T-helper 2 cell (primary cell): ENCODE data around the gene TRANK1.
A peak's percentile ranks its signal among the peaks of the same experiment; 100 is the strongest.

Source experiments
- DNase-seq, 5 experiments: peaks; one replicate each; pipeline versions ENCODE4 v3.0.0 to v3.0.0-alpha.2; 2012 to 2022

The TRANK1 gene

DNA sequence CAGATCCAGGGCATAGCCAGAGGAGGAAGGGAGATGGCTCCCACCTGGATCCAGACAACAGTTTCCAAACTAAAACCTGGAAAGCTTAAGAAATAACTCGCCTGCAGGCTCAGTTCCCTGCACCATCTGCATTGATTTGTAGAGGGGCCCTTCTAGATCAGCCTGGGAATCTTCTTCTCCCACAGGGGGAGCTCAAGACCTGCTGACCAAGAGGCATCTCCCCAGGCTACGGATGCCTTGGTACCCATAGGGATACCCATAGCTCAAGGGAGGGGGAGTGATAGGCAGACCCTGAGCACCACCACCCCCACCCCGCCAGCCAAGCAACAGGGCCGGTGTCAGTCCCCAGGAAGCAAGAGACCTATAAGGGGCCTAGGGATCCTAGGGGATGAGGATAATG lies 152.5 kb downstream of the TRANK1 start:
- DNase-seq: peak in 1 of 5 experiments; percentile 23

- DNase-seq: no peak
Observed at GRCh38 chr3:36790765-36791164, 154.1 kb downstream of the TRANK1 start.

GRCh38 chr3:36786921-36787890 lies 157.6 kb downstream of the TRANK1 start:
- DNase-seq: no peak

DNA sequence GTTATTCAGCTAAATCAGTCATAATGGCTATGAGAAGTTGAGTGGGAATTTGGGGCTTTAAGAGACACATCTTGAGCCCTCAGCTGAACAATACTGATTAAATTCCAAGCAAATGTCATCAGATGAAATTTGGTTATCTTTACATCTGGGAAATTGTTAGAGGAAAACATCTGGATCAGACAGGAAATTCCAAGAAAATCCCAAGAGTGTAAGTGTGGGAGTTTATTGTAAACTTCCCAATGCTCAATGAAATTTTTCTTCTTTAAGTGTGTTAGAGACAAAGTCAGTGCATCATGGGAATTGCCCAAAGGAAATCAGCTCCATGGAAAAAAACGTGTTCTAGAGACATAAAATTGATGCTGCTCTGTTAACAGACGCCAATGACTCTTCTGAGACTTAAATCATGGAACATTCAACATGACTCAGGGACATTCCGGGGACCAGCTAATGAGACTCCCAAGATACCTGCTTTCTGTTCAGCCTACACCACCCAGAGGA lies 160.7 kb downstream of the TRANK1 start:
- DNase-seq: no peak

GRCh38 chr3:36777424-36778218 lies 167.2 kb downstream of the TRANK1 start:
- DNase-seq: no peak
